Uterus (tissue), 4 donors: ENCODE data around the gene RPAP2. TPM values are rescaled to one million over a fixed set of nuclear protein-coding genes. Genes with fewer than 3 reads are reported as not detected.

Source experiments
- DNase-seq, 2 donors: peaks; one replicate each; pipeline ENCODE4 v3.0.0-alpha.2; 2019 to 2020
- H3K27ac ChIP-seq, 2 donors: fragments of 200-600 bp; sonication (generic); 1 replicate in 1 of 2; 2 replicates in 1 of 2; pipeline ENCODE4 v1.5.1; 2016 to 2018
- H3K27me3 ChIP-seq, 2 donors: fragments of 200-600 bp; sonication (generic); one replicate each; pipeline ENCODE4 v1.5.1; 2018 to 2019; ENCODE audit warnings: control low read depth in 1 of 2
- H3K36me3 ChIP-seq, 2 donors: fragments of 200-600 bp; sonication (generic); one replicate each; pipeline ENCODE4 v1.5.1; 2019; ENCODE audit warnings: control low read depth in 1 of 2
- H3K4me1 ChIP-seq, 2 donors: fragments of 200-600 bp; sonication (generic); one replicate each; pipeline ENCODE4 v1.5.1; 2018 to 2019; ENCODE audit warnings: control low read depth in 1 of 2
- H3K4me3 ChIP-seq, 2 donors: fragments of 200-600 bp; sonication (generic); 1 replicate in 1 of 2; 2 replicates in 1 of 2; pipeline ENCODE4 v1.5.1; 2018 to 2019; ENCODE audit warnings: mild to moderate bottlenecking in 1 of 2
- H3K9me3 ChIP-seq, 2 donors: fragments of 200-600 bp; sonication (generic); one replicate each; pipeline ENCODE4 v1.5.1; 2019; ENCODE audit warnings: control low read depth in 1 of 2
- CTCF ChIP-seq, 4 experiments: fragments of 200-600 bp in 2 of 4; fragments of 450-650 bp in 2 of 4; sonication (generic) in 2 of 4; IDR thresholded peaks; one replicate each; pipeline ENCODE4 v1.5.1; 2016 to 2019; ENCODE audit warnings: antibody characterized with exemption in 4 of 4, mild to moderate bottlenecking in 2 of 4, moderate library complexity in 1 of 4
- POLR2A ChIP-seq, 2 donors: fragments of 450-650 bp; IDR thresholded peaks; one replicate each; pipeline ENCODE4 v1.6.1; 2016; ENCODE audit warnings: antibody characterized with exemption in 2 of 2, mild to moderate bottlenecking in 1 of 2, moderate library complexity in 1 of 2
- intact Hi-C: fragments of 100-400 bp; cut with DNase I; formaldehyde crosslinking; loops from one replicate; pipeline ENCODE4 v1.15.1; 2023; ENCODE audit warnings: low total_unique reads
- small RNA-seq: library from RNA; depleted of rRNA; stranded (forward); fragments of <200 nt; gene quantifications from one replicate; pipeline ENCODE3, GENCODE V24; 2016
- total RNA-seq, 4 donors: library from RNA; depleted of rRNA in 3 of 4; stranded (reverse); fragments of >200 nt in 3 of 4; gene quantifications; one replicate each; pipeline versions ENCODE4 v1.1.0 to v1.2.4, GENCODE V29; 2014 to 2023
- donor health status: DM: yes; HTN: yes; CAD: no.

Gene RPAP2
- total RNA-seq, 4 donors from 2014 or later, result 7.6 to 131 (median 54.9) TPM

GRCh38 chr1:92447976-92448375, 149.1 kb downstream of the RPAP2 start:
- DNase-seq, result no peak
- no peak overlapping the region for H3K4me3 ChIP-seq
- no peak for TF ChIP-seq POLR2A (IDR thresholded peaks at IDR 0.05)
- TF ChIP-seq CTCF (IDR thresholded peaks at IDR 0.05), result no peak
- H3K36me3 ChIP-seq, result no peaks in the 10 kb centered on the region
- intact Hi-C loops, result no loop called here
- no peaks in the 10 kb centered on the region for H3K9me3 ChIP-seq
- no peaks in the 10 kb centered on the region for H3K4me1 ChIP-seq
- H3K27ac ChIP-seq, result no peak overlapping the region
- H3K27me3 ChIP-seq, result no peaks in the 10 kb centered on the region

Small RNA genes within 50 kb of the gene (small RNA-seq; reads per million reads assigned to genes)
- not detected for gene RN7SL824P

Other genes starting within 250 kb of the RPAP2 start
- gene SETSIP, start 223.6 kb upstream of the RPAP2 start, total RNA-seq, result not detected
- gene BTBD8, start 218.7 kb upstream of the RPAP2 start, total RNA-seq, result 10 to 100 TPM in 1 of 4 donors, 1 to 10 TPM in 3; 3.7 to 15.2 (median 4.5) TPM
- gene C1orf146, start 81.1 kb upstream of the RPAP2 start, total RNA-seq, result not detected
- gene GLMN, start 72 bp upstream of the RPAP2 start, total RNA-seq, result 10 to 100 TPM in 3 of 4 donors, 1 to 10 TPM in 1; 2.0 to 24.6 (median 13.4) TPM
- gene GFI1, start 187.9 kb downstream of the RPAP2 start, total RNA-seq, result 1 to 10 TPM in 1 of 4 donors, under 1 TPM in 2, not detected in 1; 0.26 to 2.4 (median 0.95) TPM